ENCODE results near the gene C12orf56.

DNA sequence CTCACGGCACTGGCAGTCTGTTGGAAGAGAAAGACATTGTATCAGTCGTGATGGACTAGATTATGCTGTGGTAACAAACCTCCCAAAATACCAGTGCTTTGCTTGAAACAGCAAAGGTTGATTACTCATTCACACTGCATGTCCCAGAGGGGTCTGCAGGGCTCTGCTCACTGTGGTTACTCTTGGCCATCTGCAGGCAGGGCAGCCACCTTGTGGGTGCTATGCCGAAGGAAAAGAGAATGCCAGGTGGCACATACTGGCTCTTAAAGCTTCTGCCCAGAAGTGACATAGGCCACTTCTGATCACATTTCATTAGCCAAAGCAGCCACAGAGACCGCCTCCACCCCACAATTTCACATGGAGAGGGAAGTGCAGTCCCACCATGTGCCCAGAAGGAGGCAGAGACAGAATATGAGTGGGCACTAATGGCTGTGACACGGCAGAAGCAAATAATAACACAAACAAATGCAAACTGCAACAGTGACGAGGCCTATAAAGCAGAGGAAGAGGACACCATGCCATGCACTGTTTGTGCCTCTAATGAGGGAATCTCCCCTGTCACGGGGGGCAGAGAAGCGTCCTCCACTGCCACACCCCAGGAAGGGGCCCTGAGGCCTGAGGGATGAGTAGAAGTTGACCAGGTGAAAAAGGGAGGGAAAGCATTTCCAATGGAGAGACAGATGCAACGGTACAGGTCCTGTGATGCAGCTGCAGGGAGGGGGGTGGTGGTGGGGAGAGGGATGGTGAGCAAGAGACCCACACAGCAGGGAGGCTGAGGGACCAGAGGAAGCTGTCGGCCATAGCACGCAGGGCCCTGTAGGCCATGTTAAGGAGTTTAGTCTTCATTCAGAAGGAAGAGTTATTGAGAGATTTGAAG lies 116.8 kb downstream of the C12orf56 start:
- no peak for TF ChIP-seq POLR2A (IDR thresholded peaks at IDR 0.05)
- TF ChIP-seq, protein P1, sequence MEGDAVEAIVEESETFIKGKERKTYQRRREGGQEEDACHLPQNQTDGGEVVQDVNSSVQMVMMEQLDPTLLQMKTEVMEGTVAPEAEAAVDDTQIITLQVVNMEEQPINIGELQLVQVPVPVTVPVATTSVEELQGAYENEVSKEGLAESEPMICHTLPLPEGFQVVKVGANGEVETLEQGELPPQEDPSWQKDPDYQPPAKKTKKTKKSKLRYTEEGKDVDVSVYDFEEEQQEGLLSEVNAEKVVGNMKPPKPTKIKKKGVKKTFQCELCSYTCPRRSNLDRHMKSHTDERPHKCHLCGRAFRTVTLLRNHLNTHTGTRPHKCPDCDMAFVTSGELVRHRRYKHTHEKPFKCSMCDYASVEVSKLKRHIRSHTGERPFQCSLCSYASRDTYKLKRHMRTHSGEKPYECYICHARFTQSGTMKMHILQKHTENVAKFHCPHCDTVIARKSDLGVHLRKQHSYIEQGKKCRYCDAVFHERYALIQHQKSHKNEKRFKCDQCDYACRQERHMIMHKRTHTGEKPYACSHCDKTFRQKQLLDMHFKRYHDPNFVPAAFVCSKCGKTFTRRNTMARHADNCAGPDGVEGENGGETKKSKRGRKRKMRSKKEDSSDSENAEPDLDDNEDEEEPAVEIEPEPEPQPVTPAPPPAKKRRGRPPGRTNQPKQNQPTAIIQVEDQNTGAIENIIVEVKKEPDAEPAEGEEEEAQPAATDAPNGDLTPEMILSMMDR (IDR thresholded peaks at IDR 0.05): no peak

All from uterus (tissue), 2 donors.